HG02610 (cell line): ENCODE results near the gene ELAVL1.
A peak's percentile ranks its signal among the peaks of the same experiment; 100 is the strongest.
"Not testable (repeated sequence)": the region's sequence is repeated elsewhere in the genome, so short reads cannot be mapped to it uniquely, and the experiment has no call there.

Experiments
- ATAC-seq: cut with Tn5 transposase; IDR thresholded peaks from one replicate; pipeline ENCODE4 v1.9.1; 2021; ENCODE audit warnings: mild to moderate bottlenecking, moderate library complexity; ENCODE audit not compliant: unreplicated experiment

ELAVL1 gene

GRCh38 chr19:7970716-7971448 lies 34.6 kb downstream of the ELAVL1 start:
- no peak for ATAC-seq

DNA sequence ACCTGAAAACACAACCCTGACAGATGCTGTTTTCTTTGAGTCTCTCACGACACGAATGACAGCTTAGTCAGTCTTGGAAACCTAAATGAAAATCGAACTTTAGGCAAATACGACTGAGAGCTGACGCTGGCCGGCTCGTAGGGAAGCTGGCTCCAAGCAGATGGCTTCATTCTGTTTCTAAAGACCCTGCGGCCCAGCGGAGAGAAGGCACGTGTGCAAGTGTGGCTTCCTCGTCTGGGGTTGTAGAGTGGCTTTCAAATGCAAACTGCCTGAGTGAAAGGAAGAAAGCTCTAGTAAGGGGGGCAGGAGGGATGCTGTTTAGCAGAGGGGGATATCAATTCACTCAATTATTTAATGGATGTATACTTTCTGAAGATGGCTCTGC lies 35.9 kb downstream of the ELAVL1 start:
- no peak for ATAC-seq

DNA sequence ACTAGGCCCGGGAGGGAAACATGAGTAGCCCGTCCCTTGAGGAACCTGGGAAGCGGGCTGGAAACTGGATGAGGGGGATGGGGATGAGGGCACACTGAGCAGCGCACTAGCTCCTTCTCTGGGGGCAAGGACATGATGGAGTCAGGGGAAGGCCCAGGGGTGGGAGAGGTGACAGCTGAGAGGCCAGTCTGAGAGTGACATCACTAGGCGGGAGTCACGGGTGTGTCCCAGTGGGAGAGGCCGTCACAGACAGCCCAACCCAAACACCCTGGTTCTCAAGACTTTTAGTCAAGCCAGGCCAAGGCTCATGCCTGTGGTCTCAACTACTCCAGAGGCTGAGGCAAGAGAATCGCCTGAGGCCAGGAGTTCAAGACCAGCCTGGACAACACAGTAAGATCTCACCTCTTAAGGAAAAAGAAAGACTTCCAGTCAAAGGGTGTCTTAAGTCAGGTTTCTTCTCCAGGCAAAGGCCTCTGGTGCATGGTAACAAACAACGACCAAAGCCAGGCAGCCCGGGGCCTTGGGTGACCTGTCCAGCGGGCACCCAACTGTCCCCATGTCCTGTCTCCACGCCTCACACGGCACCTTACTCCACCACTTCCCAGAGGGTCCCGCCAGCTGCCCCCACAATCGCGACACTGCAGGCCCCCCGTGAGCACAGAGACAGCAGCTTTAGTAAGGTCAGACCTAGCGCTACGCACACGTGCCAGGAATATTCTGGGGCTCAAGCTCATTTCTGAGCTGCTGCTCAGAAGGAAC lies 36.5 kb downstream of the ELAVL1 start:
- no peak for ATAC-seq

- no peak for ATAC-seq
Measured at GRCh38 chr19:7968008-7968795, 37.2 kb downstream of the ELAVL1 start.

- ATAC-seq: no peak
Measured at GRCh38 chr19:7965921-7966665, 39.3 kb downstream of the ELAVL1 start.

DNA sequence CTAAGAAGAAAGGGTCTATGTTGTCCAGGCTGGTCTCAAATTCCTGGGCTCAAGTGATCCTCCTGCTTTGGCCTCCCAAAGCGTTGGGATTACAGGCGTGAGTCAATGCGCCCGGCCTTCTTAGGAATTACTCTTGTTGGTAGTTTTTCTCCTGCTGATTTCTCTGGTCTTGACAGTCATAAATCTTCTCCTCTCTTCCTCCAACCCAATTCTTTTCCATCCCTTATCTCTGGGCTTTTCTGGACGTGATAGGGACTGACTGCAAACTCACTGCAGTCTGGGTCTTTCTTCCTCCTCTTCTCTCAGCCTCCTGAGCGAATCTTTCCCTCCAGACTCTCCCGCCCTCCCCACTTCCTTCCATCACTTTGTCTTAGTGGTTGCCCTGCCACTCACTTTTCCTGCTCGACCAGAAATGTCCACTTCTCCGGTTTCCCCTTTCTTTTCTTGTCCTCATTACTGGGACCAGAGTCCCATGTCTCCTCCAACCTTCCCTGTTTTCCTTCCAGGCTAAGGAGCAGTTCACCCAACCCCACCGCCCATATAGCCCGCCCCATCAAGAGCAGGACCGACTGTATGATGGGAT lies 40.1 kb downstream of the ELAVL1 start:
- ATAC-seq: no peak

DNA sequence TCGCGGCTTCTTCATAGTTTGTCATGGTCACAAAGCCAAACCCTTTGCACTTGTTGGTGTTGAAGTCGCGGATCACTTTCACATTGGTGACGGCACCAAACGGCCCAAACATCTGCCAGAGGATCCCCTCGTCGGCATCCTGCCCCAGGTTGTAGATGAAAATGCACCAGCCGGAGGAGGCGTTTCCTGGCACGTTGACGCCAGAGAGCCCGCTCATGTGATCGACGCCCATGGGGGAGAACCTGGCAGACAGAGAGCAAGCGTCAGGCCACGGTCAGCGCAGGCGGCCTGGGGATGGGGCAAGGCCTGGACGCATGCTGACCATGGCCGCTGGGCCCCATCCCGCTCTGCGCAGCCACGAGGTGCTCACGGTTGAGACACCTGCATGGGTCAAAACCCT lies 41.9 kb downstream of the ELAVL1 start:
- no peak for ATAC-seq

DNA sequence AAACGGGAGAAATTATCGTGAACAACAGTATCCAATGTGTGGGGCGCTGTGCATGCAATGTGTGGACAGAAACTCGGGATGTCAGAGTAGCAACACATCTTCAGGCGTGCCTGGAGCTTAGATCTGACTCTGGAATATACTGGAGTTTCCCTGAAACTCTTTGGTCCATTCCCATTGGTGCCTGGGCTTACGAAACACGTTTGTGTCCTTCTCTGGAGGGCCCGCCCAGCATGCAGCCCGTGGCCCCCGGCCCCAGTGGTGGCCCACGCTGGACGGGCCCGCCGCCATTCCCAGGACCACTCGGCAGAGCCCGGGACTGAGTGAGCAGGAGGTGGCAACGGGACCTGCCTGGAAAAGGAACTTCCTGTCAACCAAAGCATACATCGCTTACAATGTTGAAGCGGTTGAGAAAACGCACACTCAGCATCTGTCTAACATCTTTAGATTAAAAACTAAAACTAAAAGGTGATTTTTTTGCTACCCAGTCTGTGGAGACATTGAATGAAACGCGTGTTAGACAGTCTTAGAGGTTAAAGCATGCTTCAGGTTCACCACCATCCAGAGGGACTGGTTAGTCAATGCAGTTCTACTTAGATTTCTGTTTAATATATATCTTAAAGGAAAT lies 42.7 kb downstream of the ELAVL1 start:
- ATAC-seq: no peak

GRCh38 chr19:7961920-7962626 lies 43.4 kb downstream of the ELAVL1 start:
- no peak for ATAC-seq

- ATAC-seq: not testable (repeated sequence)
Measured at GRCh38 chr19:7961082-7961481, 44.4 kb downstream of the ELAVL1 start.

GRCh38 chr19:7959211-7959610 lies 46.2 kb downstream of the ELAVL1 start:
- ATAC-seq: no peak

- no peak for ATAC-seq
Measured at GRCh38 chr19:7955696-7956095, 49.7 kb downstream of the ELAVL1 start.

- ATAC-seq: no peak
Measured at GRCh38 chr19:7953576-7953975, 51.9 kb downstream of the ELAVL1 start.

- no peak for ATAC-seq
Measured at GRCh38 chr19:7953060-7953459, 52.4 kb downstream of the ELAVL1 start.

DNA sequence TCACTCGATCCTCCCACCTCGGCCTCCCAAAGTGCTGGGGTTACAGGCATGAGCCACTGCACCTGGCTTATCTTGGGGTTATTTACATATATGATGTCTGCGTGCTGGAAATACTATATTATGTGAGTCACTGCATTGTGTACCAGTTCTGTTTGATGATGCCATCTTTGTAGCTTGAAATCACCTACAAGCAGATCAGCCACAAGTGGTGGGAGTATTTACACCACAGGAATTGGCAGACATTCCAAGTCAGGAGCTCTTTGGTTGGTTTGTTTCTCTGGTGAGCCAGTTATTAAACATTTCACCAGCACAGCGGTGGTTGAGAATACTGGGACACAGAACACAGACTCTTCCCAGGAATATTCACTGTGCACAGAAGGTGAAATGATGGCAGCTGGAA lies 57.5 kb downstream of the ELAVL1 start:
- ATAC-seq: no peak

- peak; percentile 29 for ATAC-seq
Measured at GRCh38 chr19:7944177-7944761, 61.2 kb downstream of the ELAVL1 start.

DNA sequence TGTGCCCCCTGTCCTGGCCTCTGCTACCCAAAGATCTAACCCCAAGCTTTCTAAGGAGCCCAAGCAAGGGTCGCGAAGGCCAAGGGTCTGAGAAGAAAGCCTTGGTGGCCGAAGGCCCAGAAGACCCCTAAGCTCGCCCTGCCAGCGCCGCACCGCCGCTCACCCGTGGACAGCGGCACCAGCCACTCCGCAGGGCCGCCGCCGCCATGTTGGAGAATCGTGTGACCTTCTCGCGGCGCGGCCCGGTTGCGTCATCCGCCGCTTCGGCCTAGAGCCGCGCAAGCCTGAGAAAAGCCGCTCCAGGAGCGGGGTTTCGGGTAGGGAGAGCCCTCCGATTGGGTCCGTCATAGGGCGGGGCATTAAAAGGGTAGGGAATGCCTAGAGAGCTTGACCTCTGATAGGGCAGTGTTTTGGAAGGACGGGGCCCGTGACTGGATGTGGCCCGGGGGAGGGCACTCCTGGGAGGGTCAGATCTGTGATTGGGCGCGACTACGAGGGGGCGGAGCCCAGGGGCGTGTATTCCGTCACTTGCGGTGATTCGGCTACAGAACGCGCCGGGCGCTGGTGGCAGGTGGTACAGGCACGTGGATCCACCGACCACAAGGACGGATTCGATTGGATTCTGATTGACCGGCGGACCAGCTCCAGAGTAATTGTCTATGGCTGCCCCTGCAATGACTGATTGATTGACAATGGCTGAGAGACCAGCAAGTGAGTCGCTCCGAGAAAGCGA lies 61.8 kb downstream of the ELAVL1 start, which contains the start of gene TIMM44:
TSS of gene TIMM44 (minus strand) at position 223 of the 733 bp plus-strand sequence. CDS start at position 208, 15 bp downstream.
- ATAC-seq: peak; percentile 94

DNA sequence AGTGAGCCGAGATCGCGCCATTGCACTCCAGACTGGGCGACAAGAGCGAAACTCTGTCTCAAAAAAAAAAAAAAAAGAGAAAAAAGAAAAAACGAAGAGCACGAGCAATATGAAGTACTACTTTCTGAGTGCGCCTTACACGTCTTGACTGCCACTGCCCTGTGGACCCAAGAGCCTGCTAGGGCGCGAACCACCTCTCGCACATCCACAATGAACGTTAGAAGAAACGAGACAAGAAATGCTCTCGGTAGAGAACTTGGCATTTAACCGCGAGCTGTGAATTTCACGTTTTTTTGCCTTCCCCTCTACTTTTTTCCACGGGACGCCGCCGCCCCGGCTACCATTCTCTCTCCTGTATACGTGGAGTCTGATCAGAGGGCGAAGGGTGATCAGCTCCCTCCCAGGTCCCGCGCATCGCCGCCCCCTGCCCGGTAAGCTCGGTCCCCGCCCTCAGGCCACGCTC lies 62.4 kb downstream of the ELAVL1 start:
- ATAC-seq: peak; percentile 10
